IMR-90 (cell line): ENCODE data around the gene SERTAD4. TPM values are rescaled to one million over a fixed set of nuclear protein-coding genes. Genes with fewer than 3 reads are reported as not detected.

ENCODE experiments used
- ATAC-seq: fragments of 200-7000 bp; cut with Tn5 transposase; 2 replicates; pipeline ENCODE4 v1.9.1; 2020; ENCODE audit warnings: low read depth, mild to moderate bottlenecking, moderate library complexity
- BruUV-seq: library from RNA; stranded (reverse); fragments of 400-500 nt; replicated peaks from 2 replicates; lab custom pipeline; 2021; lab: Mats Ljungman, UMichigan
- CTCF ChIA-PET: fragments of 300-600 bp; formaldehyde crosslinking; extraction: SDS; loops from one replicate; lab custom pipeline; 2021; ENCODE audit warnings: antibody characterized with exemption; lab: Yijun Ruan, JAX
- POLR2A ChIA-PET: fragments of 300-600 bp; sonication (Branson Sonifier 250); formaldehyde crosslinking; loops from one replicate; lab custom pipeline; 2022; ENCODE audit warnings: antibody characterized with exemption; ENCODE audit not compliant: unreplicated experiment; lab: Charles Lee
- DNase-seq: peaks from one replicate; pipeline ENCODE4 v3.0.0; 2013
- H2AFZ ChIP-seq: replicated peaks from 2 replicates; pipeline ENCODE3; 2013; ENCODE audit warnings: low read length, mild to moderate bottlenecking; ENCODE audit not compliant: poor library complexity
- H2AK5ac ChIP-seq: 2 replicates; pipeline ENCODE4 v1.6.1; 2013; ENCODE audit warnings: low read depth, low read length, inconsistent platforms
- H2AK9ac ChIP-seq: replicated peaks from 2 replicates; pipeline ENCODE3; 2013; ENCODE audit warnings: mild to moderate bottlenecking, low read depth, low read length, moderate library complexity; ENCODE audit not compliant: poor library complexity
- H2BK120ac ChIP-seq: 2 replicates; pipeline ENCODE4 v1.6.1; 2013; ENCODE audit warnings: low read depth, low read length, inconsistent platforms
- H2BK15ac ChIP-seq: 3 replicates; pipeline ENCODE4 v1.6.1; 2013; ENCODE audit warnings: low read depth, low read length, inconsistent platforms
- H2BK20ac ChIP-seq: 2 replicates; pipeline ENCODE4 v1.6.1; 2013; ENCODE audit warnings: low read depth, mild to moderate bottlenecking, inconsistent platforms, low read length, moderate library complexity
- H2BK5ac ChIP-seq: 2 replicates; pipeline ENCODE4 v1.6.1; 2013; ENCODE audit warnings: mild to moderate bottlenecking, low read depth, low read length, inconsistent platforms; ENCODE audit not compliant: poor library complexity, severe bottlenecking
- H3K14ac ChIP-seq: replicated peaks from 2 replicates; pipeline ENCODE4 v1.6.1; 2013; ENCODE audit warnings: low read depth, low read length, inconsistent platforms
- H3K18ac ChIP-seq: 2 replicates; pipeline ENCODE4 v1.6.1; 2013; ENCODE audit warnings: low read depth, low read length, control low read depth
- H3K23ac ChIP-seq: 2 replicates; pipeline ENCODE4 v1.6.1; 2013; ENCODE audit warnings: low read depth, low read length, inconsistent platforms
- H3K27ac ChIP-seq: 2 replicates; pipeline ENCODE4 v1.5.1; 2013; ENCODE audit warnings: mild to moderate bottlenecking, control low read depth, low read length; ENCODE audit not compliant: insufficient read depth
- H3K27me3 ChIP-seq: 2 replicates; pipeline ENCODE4 v1.6.1; 2013; ENCODE audit warnings: low read length; ENCODE audit not compliant: control insufficient read depth, insufficient read depth
- H3K36me3 ChIP-seq: 2 replicates; pipeline ENCODE4 v1.6.1; 2013; ENCODE audit warnings: low read length, mixed read lengths; ENCODE audit not compliant: control insufficient read depth, insufficient read depth
- H3K4ac ChIP-seq: 2 replicates; pipeline ENCODE4 v1.6.1; 2013; ENCODE audit warnings: low read depth, low read length, inconsistent platforms
- H3K4me1 ChIP-seq: 2 replicates; pipeline ENCODE4 v1.6.1; 2013; ENCODE audit warnings: low read length, mixed read lengths; ENCODE audit not compliant: control insufficient read depth, insufficient read depth
- H3K4me2 ChIP-seq: 2 replicates; pipeline ENCODE4 v1.6.1; 2013; ENCODE audit warnings: low read depth, mild to moderate bottlenecking, control low read depth, low read length, moderate library complexity
- H3K4me3 ChIP-seq: 2 replicates; pipeline ENCODE4 v1.5.1; 2013; ENCODE audit warnings: low read depth, mild to moderate bottlenecking, control low read depth, low read length, moderate library complexity; ENCODE audit not compliant: insufficient read depth
- H3K56ac ChIP-seq: 2 replicates; pipeline ENCODE4 v1.6.1; 2013; ENCODE audit warnings: low read length, inconsistent platforms; ENCODE audit not compliant: insufficient read depth; ENCODE audit errors: extremely low read depth
- H3K79me1 ChIP-seq, 2 experiments: 2 replicates each; pipeline ENCODE4 v1.6.1; 2013; ENCODE audit warnings: low read length in 2 of 2, inconsistent platforms in 1 of 2, low read depth in 1 of 2
- H3K9ac ChIP-seq: 2 replicates; pipeline ENCODE4 v1.6.1; 2013; ENCODE audit warnings: low read depth, low read length, control low read depth
- H3K9me1 ChIP-seq: 2 replicates; pipeline ENCODE4 v1.6.1; 2013; ENCODE audit warnings: low read length, inconsistent platforms; ENCODE audit not compliant: insufficient read depth
- H3K9me3 ChIP-seq: 2 replicates; pipeline ENCODE4 v1.6.1; 2013; ENCODE audit warnings: low read length; ENCODE audit not compliant: control insufficient read depth, insufficient read depth
- H4K20me1 ChIP-seq: 2 replicates; pipeline ENCODE4 v1.6.1; 2013; ENCODE audit warnings: low read length, inconsistent platforms; ENCODE audit not compliant: insufficient read depth
- H4K5ac ChIP-seq: 2 replicates; pipeline ENCODE4 v1.6.1; 2013; ENCODE audit warnings: mild to moderate bottlenecking, low read depth, low read length, control low read depth
- H4K8ac ChIP-seq, 2 experiments: 2 replicates each; pipeline ENCODE4 v1.6.1; 2013; ENCODE audit warnings: low read depth in 2 of 2, low read length in 2 of 2, control low read depth in 1 of 2, inconsistent platforms in 1 of 2
- H4K91ac ChIP-seq: 2 replicates; pipeline ENCODE4 v1.6.1; 2013; ENCODE audit warnings: low read depth, low read length, inconsistent platforms; ENCODE audit not compliant: insufficient read depth
- MAFK ChIP-seq: IDR thresholded peaks from 2 replicates; pipeline ENCODE4 v1.6.1; 2012; ENCODE audit warnings: low read depth, low read length, improper control_type of control experiment
- SMC3 ChIP-seq: fragments of 150-350 bp; IDR thresholded peaks from 2 replicates; pipeline ENCODE4 v1.6.1; 2016; ENCODE audit warnings: low read depth, mild to moderate bottlenecking, antibody characterized with exemption, low read length, moderate library complexity
- WGBS, 2 experiments: methylation state at CpG; one replicate each; pipeline versions ENCODE4 v1.1.5 to v1.1.7; 2013; ENCODE audit warnings: missing lambda C conversion rate in 2 of 2; ENCODE audit not compliant: insufficient read length in 1 of 2; ENCODE audit errors: extremely low coverage in 2 of 2; 5-methylcytosine and 5-hydroxymethylcytosine counted together
- dilution Hi-C: fragments of 300-500 bp; cut with HindIII; formaldehyde crosslinking; loops from one replicate; pipeline ENCODE4 v1.14.3; 2018; ENCODE audit warnings: low sequenced_read_pairs; ENCODE audit not compliant: unreplicated experiment
- in situ Hi-C: fragments of 300-500 bp; cut with MboI; formaldehyde crosslinking; loops from 3 replicates; pipeline ENCODE4 v1.14.3; 2019; ENCODE audit warnings: low sequenced_read_pairs, inconsistent platforms, mixed read lengths
- intact Hi-C: fragments of 100-400 bp; cut with micrococcal nuclease; formaldehyde crosslinking; loops from 2 replicates; pipeline ENCODE4 v1.10.0; 2022
- polyA plus RNA-seq, 3 experiments: library from polyadenylated mRNA; depleted of rRNA; stranded (reverse); fragments of >200 nt; gene quantifications; 2 replicates each; pipeline ENCODE4 v1.2.3, GENCODE V29; 2012; ENCODE audit warnings: low replicate concordance in 1 of 3
- total RNA-seq: library from RNA; depleted of rRNA; stranded (reverse); fragments of >200 nt; gene quantifications from 2 replicates; pipeline ENCODE4 v1.2.3, GENCODE V29; 2012

The SERTAD4 gene
- total and polyA plus RNA-seq, 2 of the 4 experiments (the other 2 are of a cell fraction), result under 0.01 to 0.22 TPM

GRCh38 chr1:210198840-210199239 lies 33.8 kb upstream of the SERTAD4 start:
- no peak overlapping the region for H2AFZ ChIP-seq
- WGBS, 2 experiments, result no CpG with 5 or more reads among the region's 3 CpGs
- no peak overlapping the region for H2BK120ac ChIP-seq
- ChIA-PET CTCF (no interaction called here), POLR2A (no interaction called here)
- peaks cover 1% of the 10 kb centered on the region; the same call in 1 of the 2 replicates for H3K27me3 ChIP-seq
- H3K9me3 ChIP-seq, result peaks cover 4% of the 10 kb centered on the region
- H3K27ac ChIP-seq, result no peak overlapping the region
- BruUV-seq, result no TSS peak
- H3K4ac ChIP-seq, result no peak overlapping the region
- no peak for DNase-seq
- no peak for ATAC-seq
- no peak overlapping the region for H3K23ac ChIP-seq
- no peak overlapping the region for H3K4me3 ChIP-seq
- no peak overlapping the region for H2AK9ac ChIP-seq
- H4K5ac ChIP-seq, result no peak overlapping the region
- no peak overlapping the region for H3K9ac ChIP-seq
- H2BK20ac ChIP-seq, result no peak overlapping the region
- dilution Hi-C loops, result no loop called here
- in situ Hi-C loops, result no loop called here
- no peak for TF ChIP-seq SMC3
- no peak for TF ChIP-seq MAFK
- H2BK15ac ChIP-seq, result no peak overlapping the region
- H3K36me3 ChIP-seq, result no peaks in the 10 kb centered on the region
- intact Hi-C loops, result no loop called here
- no peak overlapping the region for H3K56ac ChIP-seq
- no peak overlapping the region for H4K91ac ChIP-seq
- H3K9me1 ChIP-seq, result no peaks in the 10 kb centered on the region
- H3K4me2 ChIP-seq, result no peak overlapping the region
- no peak overlapping the region for H3K14ac ChIP-seq
- H3K18ac ChIP-seq, result no peak overlapping the region
- no peak overlapping the region for H2BK5ac ChIP-seq
- no peaks in the 10 kb centered on the region for H3K79me1 ChIP-seq
- no peaks in the 10 kb centered on the region for H3K4me1 ChIP-seq
- no peak overlapping the region for H4K8ac ChIP-seq
- no peaks in the 10 kb centered on the region for H4K20me1 ChIP-seq
- no peak overlapping the region for H2AK5ac ChIP-seq
